ENCODE data around the gene DRC3. TPM values are rescaled to one million over a fixed set of nuclear protein-coding genes. Genes with fewer than 3 reads are reported as not detected.
A peak's percentile ranks its signal among the peaks of the same experiment; 100 is the strongest.
"Not testable (repeated sequence)": the region's sequence is repeated elsewhere in the genome, so short reads cannot be mapped to it uniquely, and the experiment has no call there.

The DRC3 gene
- total and polyA plus RNA-seq, 12 donors = 0.55 to 3.0 (median 2.0) TPM

- ATAC-seq = peak in 2 of 8 donors; percentile 15
Measured at GRCh38 chr17:17937958-17938357, 34.7 kb upstream of the DRC3 start.

DNA sequence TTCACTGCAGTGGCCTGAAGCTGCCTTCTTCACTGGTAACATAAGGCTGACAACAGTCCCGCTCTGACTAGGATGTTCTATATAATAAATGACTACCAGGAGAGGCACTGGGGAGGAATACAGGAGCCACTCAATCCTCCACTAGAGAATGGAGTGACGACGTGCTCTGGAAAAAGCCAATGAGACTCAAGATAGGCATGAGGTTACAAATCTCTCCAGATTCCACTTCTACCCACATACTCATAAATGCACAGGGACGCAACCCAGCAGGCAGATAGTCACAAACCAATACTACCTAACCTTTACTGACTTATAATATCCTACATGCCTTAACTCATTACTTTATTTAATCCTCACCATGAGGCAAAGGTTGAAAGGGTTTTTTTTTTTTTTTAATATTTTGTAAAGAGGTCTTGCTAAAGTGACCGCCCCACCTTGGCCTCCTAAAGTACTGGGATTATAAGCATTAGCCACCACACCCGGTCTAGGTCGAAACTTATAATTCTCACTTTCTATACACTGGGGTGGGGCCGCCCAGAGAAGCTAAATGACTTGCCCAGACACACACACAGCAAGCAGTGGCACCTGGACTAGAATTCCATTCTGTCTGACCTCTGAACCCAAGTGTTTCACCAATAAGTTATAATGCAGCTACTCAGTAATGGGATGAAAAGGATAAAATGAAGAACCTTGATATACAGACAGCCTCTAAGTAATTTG is 34.1 kb upstream of the DRC3 start:
- H3K27me3 ChIP-seq = no peaks in the 10 kb centered on the region
- no peaks in the 10 kb centered on the region for H3K9me3 ChIP-seq
- H3K27ac ChIP-seq = peak overlapping the region in 2 of 10 donors; percentile 47 to 57
- DNase-seq = no peak
- no peaks in the 10 kb centered on the region for H3K36me3 ChIP-seq
- no peak overlapping the region for H3K4me3 ChIP-seq
- WGBS, 2 donors = 74 to 83% methylated on average over 8 of the region's 8 CpGs
- peaks cover 40 to 99% (median 80%) of the 10 kb centered on the region in 9 donors for H3K4me1 ChIP-seq
- TF ChIP-seq, protein P1, sequence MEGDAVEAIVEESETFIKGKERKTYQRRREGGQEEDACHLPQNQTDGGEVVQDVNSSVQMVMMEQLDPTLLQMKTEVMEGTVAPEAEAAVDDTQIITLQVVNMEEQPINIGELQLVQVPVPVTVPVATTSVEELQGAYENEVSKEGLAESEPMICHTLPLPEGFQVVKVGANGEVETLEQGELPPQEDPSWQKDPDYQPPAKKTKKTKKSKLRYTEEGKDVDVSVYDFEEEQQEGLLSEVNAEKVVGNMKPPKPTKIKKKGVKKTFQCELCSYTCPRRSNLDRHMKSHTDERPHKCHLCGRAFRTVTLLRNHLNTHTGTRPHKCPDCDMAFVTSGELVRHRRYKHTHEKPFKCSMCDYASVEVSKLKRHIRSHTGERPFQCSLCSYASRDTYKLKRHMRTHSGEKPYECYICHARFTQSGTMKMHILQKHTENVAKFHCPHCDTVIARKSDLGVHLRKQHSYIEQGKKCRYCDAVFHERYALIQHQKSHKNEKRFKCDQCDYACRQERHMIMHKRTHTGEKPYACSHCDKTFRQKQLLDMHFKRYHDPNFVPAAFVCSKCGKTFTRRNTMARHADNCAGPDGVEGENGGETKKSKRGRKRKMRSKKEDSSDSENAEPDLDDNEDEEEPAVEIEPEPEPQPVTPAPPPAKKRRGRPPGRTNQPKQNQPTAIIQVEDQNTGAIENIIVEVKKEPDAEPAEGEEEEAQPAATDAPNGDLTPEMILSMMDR (IDR thresholded peaks at IDR 0.05) = no peak
- peak in 3 of 8 donors; percentile 13 to 33 (median 25) for ATAC-seq
- intact Hi-C loops (cut with DNase I) = no loop called here

More at GRCh38 chr17:17937958-17938357, 34.7 kb upstream of the DRC3 start:
- H3K27ac ChIP-seq = peak overlapping the region in 3 of 10 donors; percentile 36 to 57 (median 47)
- H3K4me1 ChIP-seq = peaks cover 35 to 99% (median 79%) of the 10 kb centered on the region in 9 donors
- no peak overlapping the region for H3K4me3 ChIP-seq
- no peaks in the 10 kb centered on the region for H3K9me3 ChIP-seq
- intact Hi-C loops (cut with DNase I) = no loop called here
- no peak for DNase-seq
- no peaks in the 10 kb centered on the region for H3K27me3 ChIP-seq
- H3K36me3 ChIP-seq = no peaks in the 10 kb centered on the region
- 67 to 71% methylated on average over 5 of the region's 5 CpGs for WGBS, 2 donors
- TF ChIP-seq, protein P1 (IDR thresholded peaks at IDR 0.05) = no peak

DNA sequence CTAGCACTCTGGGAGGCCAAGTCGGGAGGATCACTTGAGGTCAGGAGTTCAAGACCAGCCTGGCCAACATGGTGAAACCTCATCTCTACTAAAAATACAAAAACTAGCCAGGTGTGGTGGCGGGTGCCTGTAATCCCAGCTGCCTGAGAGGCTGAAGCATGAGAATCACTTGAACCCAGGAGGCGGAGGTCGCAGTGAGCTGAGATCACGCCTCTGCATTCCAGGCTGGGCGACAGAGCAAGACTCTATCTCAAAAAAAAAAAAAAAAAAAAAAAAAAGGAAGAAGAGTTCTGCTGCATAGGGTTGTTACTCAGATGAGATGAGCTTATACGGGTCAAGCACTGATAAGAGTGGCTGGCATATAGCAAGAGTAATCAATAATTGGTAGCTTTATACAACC is 32.7 kb upstream of the DRC3 start:
- Histone ChIP-seq H3K4me1 (peaks cover 44 to 99% (median 87%) of the 10 kb centered on the region in 9 donors), H3K27ac (peak overlapping the region in 5 of 10 donors; percentile 52 to 62 (median 57))
- intact Hi-C loops (cut with DNase I); H3K4me3 ChIP-seq; H3K36me3 ChIP-seq; H3K9me3 ChIP-seq; H3K27me3 ChIP-seq; ATAC-seq; DNase-seq: not testable (repeated sequence)
- WGBS, 2 donors = 82 to 83% methylated on average over 7 of the region's 7 CpGs

DNA sequence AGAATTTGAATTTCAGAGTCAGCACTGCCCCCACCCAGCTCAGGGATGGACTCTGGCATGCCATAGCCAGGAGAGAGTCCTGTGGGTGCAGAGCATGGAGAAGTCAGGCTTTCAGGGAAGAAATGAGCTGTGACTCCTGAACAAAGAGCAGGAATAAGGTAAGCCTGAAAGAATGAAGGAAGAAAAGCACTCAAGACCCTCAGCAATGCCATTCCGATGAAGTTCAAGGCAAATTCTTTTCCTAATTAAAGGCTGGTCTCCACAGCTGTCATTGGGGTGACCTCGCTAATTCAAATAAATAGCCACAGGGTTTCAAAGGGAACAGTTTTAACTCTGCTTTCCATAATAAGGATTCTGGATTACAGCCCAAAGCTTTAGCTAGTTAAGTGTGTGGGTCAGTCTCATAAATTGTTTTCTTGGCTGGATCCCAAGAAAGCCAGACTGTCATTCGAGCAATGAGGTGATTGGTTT is 32.2 kb upstream of the DRC3 start:
- 26 to 34% methylated on average over 3 of the region's 3 CpGs for WGBS, 2 donors
- H3K36me3 ChIP-seq = no peaks in the 10 kb centered on the region
- TF ChIP-seq, protein P1 (IDR thresholded peaks at IDR 0.05) = no peak
- intact Hi-C loops (cut with DNase I) = no loop called here
- H3K27me3 ChIP-seq = no peaks in the 10 kb centered on the region
- ATAC-seq = no peak
- H3K4me1 ChIP-seq = peaks cover 44 to 98% (median 82%) of the 10 kb centered on the region in 9 donors
- no peak for DNase-seq
- no peaks in the 10 kb centered on the region for H3K9me3 ChIP-seq
- H3K4me3 ChIP-seq = no peak overlapping the region
- H3K27ac ChIP-seq = peak overlapping the region in 5 of 10 donors; percentile 52 to 62 (median 57)

GRCh38 chr17:17941015-17941414 is 31.6 kb upstream of the DRC3 start:
- Histone ChIP-seq H3K4me1 (peaks cover 42 to 97% (median 80%) of the 10 kb centered on the region in 9 donors), H3K9me3 (no peaks in the 10 kb centered on the region), H3K4me3 (no peak overlapping the region), H3K36me3 (no peaks in the 10 kb centered on the region), H3K27ac (peak overlapping the region in 6 of 10 donors; percentile 37 to 62 (median 56)), H3K27me3 (no peaks in the 10 kb centered on the region)
- 23 to 33% methylated on average over 5 of the region's 5 CpGs for WGBS, 2 donors
- ATAC-seq (no peak), DNase-seq (no peak)
- TF ChIP-seq, protein P1 (IDR thresholded peaks at IDR 0.05) = no peak
- intact Hi-C loops (cut with DNase I) = no loop called here

All from heart right ventricle (tissue), 16 donors.